ENCODE data around the gene WDCP.

Gene WDCP

GRCh38 chr2:24082787-24083566, 35.8 kb upstream of the WDCP start:
- no peak for FAIRE-seq
- no peak for DNase-seq (ENCODE audit: insufficient read length)
- TF ChIP-seq POLR2A (IDR thresholded peaks at IDR 0.05; ENCODE audit: low read depth, low read length) (no peak), POLR2AphosphoS5 (IDR thresholded peaks at IDR 0.05; ENCODE audit: low read depth, low read length) (no peak), TAF1 (IDR thresholded peaks at IDR 0.05; ENCODE audit: borderline replicate concordance, low read depth, low read length) (no peak)

- DNase-seq (ENCODE audit: insufficient read length) (no peak), FAIRE-seq (no peak)
- TF ChIP-seq POLR2A (IDR thresholded peaks at IDR 0.05; ENCODE audit: low read depth, low read length): no peak
- TF ChIP-seq POLR2AphosphoS5 (IDR thresholded peaks at IDR 0.05; ENCODE audit: low read depth, low read length): no peak
- TF ChIP-seq TAF1 (IDR thresholded peaks at IDR 0.05; ENCODE audit: borderline replicate concordance, low read depth, low read length): no peak
These were observed 33.5 kb upstream of the WDCP start for GRCh38 chr2:24080701-24081100.

GRCh38 chr2:24077879-24078278, 30.7 kb upstream of the WDCP start:
- no peak for TF ChIP-seq POLR2A (IDR thresholded peaks at IDR 0.05; ENCODE audit: low read depth, low read length)
- no peak for FAIRE-seq
- DNase-seq (ENCODE audit: insufficient read length): no peak

GRCh38 chr2:24077535-24077877, 30.3 kb upstream of the WDCP start:
- no peak for TF ChIP-seq POLR2AphosphoS5 (IDR thresholded peaks at IDR 0.05; ENCODE audit: low read depth, low read length)
- TF ChIP-seq TAF1 (IDR thresholded peaks at IDR 0.05; ENCODE audit: borderline replicate concordance, low read depth, low read length): no peak
- no peak for TF ChIP-seq POLR2A (IDR thresholded peaks at IDR 0.05; ENCODE audit: low read depth, low read length)
- FAIRE-seq (peak; percentile 50), DNase-seq (ENCODE audit: insufficient read length) (no peak)

GRCh38 chr2:24076849-24077534, 29.8 kb upstream of the WDCP start:
- TF ChIP-seq TAF1 (IDR thresholded peaks at IDR 0.05; ENCODE audit: borderline replicate concordance, low read depth, low read length): no peak
- TF ChIP-seq POLR2AphosphoS5 (IDR thresholded peaks at IDR 0.05; ENCODE audit: low read depth, low read length): no peak
- no peak for TF ChIP-seq POLR2A (IDR thresholded peaks at IDR 0.05; ENCODE audit: low read depth, low read length)
- FAIRE-seq (no peak), DNase-seq (ENCODE audit: insufficient read length) (no peak)

- FAIRE-seq (peak; percentile 97), DNase-seq (ENCODE audit: insufficient read length) (peak; percentile 85)
- TF ChIP-seq POLR2A (IDR thresholded peaks at IDR 0.05; ENCODE audit: low read depth, low read length) (peak; percentile 94), POLR2AphosphoS5 (IDR thresholded peaks at IDR 0.05; ENCODE audit: low read depth, low read length) (peak; percentile 93), TAF1 (IDR thresholded peaks at IDR 0.05; ENCODE audit: borderline replicate concordance, low read depth, low read length) (peak; percentile 71)
These were observed 29.0 kb upstream of the WDCP start, which contains the start of gene SF3B6 for GRCh38 chr2:24075915-24076848. SF3B6 (minus strand) TSS chr2:24076326; CDS start chr2:24076229, 97 bp downstream.

GRCh38 chr2:24075259-24075658, 28.1 kb upstream of the WDCP start:
- TF ChIP-seq POLR2AphosphoS5 (IDR thresholded peaks at IDR 0.05; ENCODE audit: low read depth, low read length): no peak
- no peak for TF ChIP-seq POLR2A (IDR thresholded peaks at IDR 0.05; ENCODE audit: low read depth, low read length)
- TF ChIP-seq TAF1 (IDR thresholded peaks at IDR 0.05; ENCODE audit: borderline replicate concordance, low read depth, low read length): no peak
- no peak for FAIRE-seq
- DNase-seq (ENCODE audit: insufficient read length): no peak

- TF ChIP-seq POLR2AphosphoS5 (IDR thresholded peaks at IDR 0.05; ENCODE audit: low read depth, low read length) (no peak), POLR2A (IDR thresholded peaks at IDR 0.05; ENCODE audit: low read depth, low read length) (no peak), TAF1 (IDR thresholded peaks at IDR 0.05; ENCODE audit: borderline replicate concordance, low read depth, low read length) (no peak)
- FAIRE-seq (no peak), DNase-seq (ENCODE audit: insufficient read length) (no peak)
These were observed 26.6 kb upstream of the WDCP start for GRCh38 chr2:24073816-24074215.

- DNase-seq (ENCODE audit: insufficient read length) (no peak), FAIRE-seq (no peak)
- TF ChIP-seq TAF1 (IDR thresholded peaks at IDR 0.05; ENCODE audit: borderline replicate concordance, low read depth, low read length): no peak
- TF ChIP-seq POLR2AphosphoS5 (IDR thresholded peaks at IDR 0.05; ENCODE audit: low read depth, low read length): no peak
- TF ChIP-seq POLR2A (IDR thresholded peaks at IDR 0.05; ENCODE audit: low read depth, low read length): no peak
These were observed 25.1 kb upstream of the WDCP start for GRCh38 chr2:24072259-24072658.

GRCh38 chr2:24065341-24065740, 18.1 kb upstream of the WDCP start:
- TF ChIP-seq TAF1 (IDR thresholded peaks at IDR 0.05; ENCODE audit: borderline replicate concordance, low read depth, low read length): no peak
- TF ChIP-seq POLR2A (IDR thresholded peaks at IDR 0.05; ENCODE audit: low read depth, low read length): no peak
- TF ChIP-seq POLR2AphosphoS5 (IDR thresholded peaks at IDR 0.05; ENCODE audit: low read depth, low read length): no peak
- no peak for DNase-seq (ENCODE audit: insufficient read length)
- no peak for FAIRE-seq

GRCh38 chr2:24058564-24059271, 11.5 kb upstream of the WDCP start:
- TF ChIP-seq TAF1 (IDR thresholded peaks at IDR 0.05; ENCODE audit: borderline replicate concordance, low read depth, low read length): no peak
- no peak for TF ChIP-seq POLR2AphosphoS5 (IDR thresholded peaks at IDR 0.05; ENCODE audit: low read depth, low read length)
- DNase-seq (ENCODE audit: insufficient read length) (no peak), FAIRE-seq (no peak)

All from GM12892 (cell line).